K562 (cell line): Measurements from ENCODE around the gene GBP5. TPM values are rescaled to one million over a fixed set of nuclear protein-coding genes. Genes with fewer than 3 reads are reported as not detected.
A peak's percentile ranks its signal among the peaks of the same experiment; 100 is the strongest.

Source experiments
- ATAC-seq: fragments of 200-7000 bp; cut with Tn5 transposase; 3 replicates; pipeline ENCODE4 v1.9.1; 2020; ENCODE audit warnings: moderate library complexity
- BruUV-seq: library from RNA; stranded (reverse); fragments of 400-500 nt; replicated peaks from 2 replicates; lab custom pipeline; 2021; lab: Mats Ljungman, UMichigan
- CTCF ChIA-PET: fragments of 300-600 bp; formaldehyde crosslinking; extraction: SDS; loops from one replicate; lab custom pipeline; 2021; ENCODE audit warnings: low intra/inter-chr PET ratio; lab: Yijun Ruan, JAX
- POLR2A ChIA-PET: fragments of 300-600, 350-650 bp; sonication (Branson Sonifier 250); formaldehyde crosslinking; extraction: SDS; loops from one replicate; lab custom pipeline; 2021; ENCODE audit warnings: antibody characterized with exemption, inconsistent platforms; lab: Yijun Ruan, JAX
- DNase-seq, 4 experiments: peaks; one replicate each; pipeline versions ENCODE4 v3.0.0 to v3.0.0-alpha.2; 2011 to 2018; ENCODE audit warnings: low spot score in 3 of 4, mixed read lengths in 3 of 4; ENCODE audit errors: extremely low read depth in 1 of 4
- FAIRE-seq: peaks from 2 replicates; lab custom pipeline; 2011; peaks lifted over from hg19 to GRCh38; lab: Jason Lieb, UNC
- H2AFZ ChIP-seq: 2 replicates; pipeline ENCODE4 v1.6.0; 2011; ENCODE audit warnings: low read depth, low read length, control low read depth, inconsistent platforms
- H3K27ac ChIP-seq: fragments of 200-600 bp; 3 replicates; pipeline ENCODE4 v1.8.0; 2011; ENCODE audit warnings: low read depth, mild to moderate bottlenecking, control low read depth, inconsistent platforms, low read length, moderate library complexity, mixed read lengths; ENCODE audit errors: extremely low read depth
- H3K27me3 ChIP-seq, 2 experiments: fragments of 300-600 bp in 1 of 2; 2 replicates in 1 of 2; 3 replicates in 1 of 2; pipeline versions ENCODE4 v1.6.0 to v1.8.0; 2011; ENCODE audit warnings: inconsistent platforms in 2 of 2, low read length in 2 of 2, mild to moderate bottlenecking in 1 of 2, mixed read lengths in 1 of 2, moderate library complexity in 1 of 2; ENCODE audit not compliant: control insufficient read depth in 2 of 2, insufficient read depth in 2 of 2
- H3K36me3 ChIP-seq: fragments of 300-600 bp; 3 replicates; pipeline ENCODE4 v1.8.0; 2011; ENCODE audit warnings: mild to moderate bottlenecking, low read length, inconsistent platforms; ENCODE audit not compliant: control insufficient read depth, insufficient read depth
- H3K4me1 ChIP-seq, 2 experiments: fragments of 200-600 bp in 1 of 2; replicated peaks in 1 of 2; 2 replicates in 1 of 2; 3 replicates in 1 of 2; pipeline versions ENCODE4 v1.5.1 to v1.8.0; 2011; ENCODE audit warnings: inconsistent platforms in 2 of 2, low read length in 2 of 2, mild to moderate bottlenecking in 1 of 2, mixed read lengths in 1 of 2, moderate library complexity in 1 of 2; ENCODE audit not compliant: control insufficient read depth in 2 of 2, insufficient read depth in 2 of 2
- H3K4me2 ChIP-seq: 2 replicates; pipeline ENCODE4 v1.6.1; 2011; ENCODE audit warnings: low read length, control low read depth, inconsistent platforms, mixed read lengths; ENCODE audit not compliant: insufficient read depth
- H3K4me3 ChIP-seq: fragments of 200-600 bp; sonication (generic), shearing (Covaris generic); 2 replicates; pipeline ENCODE4 v1.5.1; 2016; ENCODE audit warnings: control low read depth, inconsistent platforms
- H3K79me2 ChIP-seq: fragments of 200-600 bp; 3 replicates; pipeline ENCODE4 v1.8.0; 2011; ENCODE audit warnings: low read length, inconsistent platforms; ENCODE audit not compliant: control insufficient read depth, insufficient read depth
- H3K9ac ChIP-seq, 2 experiments: 2 replicates each; pipeline versions ENCODE4 v1.6.0 to v1.6.1; 2011; ENCODE audit warnings: low read depth in 2 of 2, low read length in 2 of 2, control low read depth in 1 of 2, inconsistent platforms in 1 of 2, mild to moderate bottlenecking in 1 of 2, mixed read lengths in 1 of 2; ENCODE audit not compliant: insufficient read depth in 1 of 2
- H3K9me1 ChIP-seq: one replicate; pipeline ENCODE4 v1.6.0; 2011; ENCODE audit warnings: inconsistent platforms, mild to moderate bottlenecking, low read length, moderate library complexity; ENCODE audit not compliant: control insufficient read depth, insufficient read depth
- H3K9me3 ChIP-seq: replicated peaks from 2 replicates; pipeline ENCODE4 v1.5.1; 2011; ENCODE audit warnings: low read depth, low read length, inconsistent platforms; ENCODE audit not compliant: control insufficient read depth, insufficient read depth
- H4K20me1 ChIP-seq: replicated peaks from 2 replicates; pipeline ENCODE4 v1.6.1; 2011; ENCODE audit warnings: low read length, inconsistent platforms, mixed read lengths; ENCODE audit not compliant: control insufficient read depth, insufficient read depth
- CCNT2 ChIP-seq: IDR thresholded peaks from 2 replicates; pipeline ENCODE4 v1.6.1; 2011; ENCODE audit warnings: borderline replicate concordance, low read depth, mild to moderate bottlenecking, moderate library complexity, mixed read lengths, low read length; ENCODE audit not compliant: insufficient read length; ENCODE audit errors: extremely low read depth
- FOXJ3 ChIP-seq: sonication (generic); formaldehyde crosslinking; IDR thresholded peaks from 2 replicates; pipeline ENCODE4 v1.4.0; 2020; ENCODE audit warnings: mild to moderate bottlenecking, missing genetic modification reagents
- HSF4 ChIP-seq: fragments of 250-450 bp; sonication (Bioruptor Pico); IDR thresholded peaks from 2 replicates; pipeline ENCODE4 v2.1.2; 2022; ENCODE audit warnings: mild to moderate bottlenecking, moderate library complexity, borderline replicate concordance
- SPI1 ChIP-seq: IDR thresholded peaks from 2 replicates; pipeline ENCODE4 v1.6.1; 2011; ENCODE audit warnings: low read depth, low read length, control low read depth, borderline replicate concordance
- ZNF512 ChIP-seq: IDR thresholded peaks from 2 replicates; pipeline ENCODE4 v1.6.1; 2016; ENCODE audit warnings: missing genetic modification characterization, missing compliant biosample characterization
- ZNF584 ChIP-seq: fragments of 200-800 bp; sonication (Bioruptor generic); IDR thresholded peaks from 2 replicates; pipeline ENCODE4 v1.6.1; 2016; ENCODE audit warnings: low read depth, mild to moderate bottlenecking, missing genetic modification characterization, missing compliant biosample characterization
- ZNF609 ChIP-seq: sonication (generic); formaldehyde crosslinking; IDR thresholded peaks from 2 replicates; pipeline ENCODE4 v1.8.1; 2023; ENCODE audit warnings: missing genetic modification reagents, mild to moderate bottlenecking, borderline replicate concordance
- WGBS: fragments of 100-300 bp; shearing (Covaris generic); methylation state at CpG from one replicate; pipeline ENCODE4 v1.1.6; 2016; ENCODE audit warnings: low coverage, mixed read lengths; ENCODE audit not compliant: insufficient coverage; ENCODE audit errors: missing lambda C conversion rate; 5-methylcytosine and 5-hydroxymethylcytosine counted together
- in situ Hi-C: fragments of 300-500 bp; cut with MboI; formaldehyde crosslinking; loops from 4 replicates; pipeline ENCODE4 v1.15.0; 2018; ENCODE audit warnings: inconsistent platforms, mixed read lengths
- intact Hi-C: fragments of 100-400 bp; cut with micrococcal nuclease; formaldehyde crosslinking; loops from 2 replicates; pipeline ENCODE4 v1.14.2; 2022
- polyA plus RNA-seq, 8 experiments: library from polyadenylated mRNA; depleted of rRNA in 4 of 8; stranded (reverse) in 5 of 8; unstranded in 3 of 8; fragments of >200 nt; fragmentation: Nextera tagmentation in 2 of 8; fragmentation: Illumina TruSeq in 1 of 8; extraction: Ambion mirVana in 2 of 8; extraction: Trizol in 1 of 8; gene quantifications; 2 replicates each; pipeline versions ENCODE4 v1.2.1 to v1.2.3, GENCODE V29; 2011 to 2014; ENCODE audit warnings: inconsistent platforms in 1 of 8, missing spikeins in 1 of 8
- total RNA-seq, 7 experiments: library from RNA; depleted of rRNA in 6 of 7; stranded (reverse); fragments of >200 nt in 6 of 7; fragmentation: Illumina TruSeq in 2 of 7; extraction: Trizol in 2 of 7; gene quantifications; 2 replicates each; pipeline versions ENCODE4 v1.2.1 to v1.2.3, GENCODE V29; 2011 to 2021; ENCODE audit warnings: low replicate concordance in 1 of 7

GBP5 gene
- total and polyA plus RNA-seq, 9 of the 15 experiments (the other 6 are each of a cell fraction or from before 2014, with no cell fraction given) = 0.23 to 0.91 (median 0.57) TPM

DNA sequence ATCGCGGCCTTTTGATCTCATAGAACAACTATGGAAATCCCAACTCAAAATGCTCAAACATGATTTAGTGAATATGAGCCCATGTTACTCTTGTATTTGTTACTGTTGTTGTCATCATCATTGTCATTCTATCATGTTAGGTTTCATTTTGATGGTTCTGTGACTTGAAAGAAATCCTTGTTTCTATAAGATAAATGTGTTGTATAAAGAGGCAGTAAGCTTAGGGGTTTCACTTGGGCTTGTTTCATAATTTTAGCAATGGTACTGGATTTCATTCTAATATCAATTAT is 15.3 kb upstream of the GBP5 start:
- Histone ChIP-seq H3K4me2 (no peak overlapping the region), H3K27ac (no peak overlapping the region), H2AFZ (no peak overlapping the region), H3K9me3 (no peaks in the 10 kb centered on the region), H4K20me1 (no peaks in the 10 kb centered on the region), H3K79me2 (no peaks in the 10 kb centered on the region), H3K4me3 (no peak overlapping the region), H3K27me3 (no peaks in the 10 kb centered on the region), H3K36me3 (no peaks in the 10 kb centered on the region), H3K4me1 (no peaks in the 10 kb centered on the region), H3K9ac (no peak overlapping the region), H3K9me1 (no peaks in the 10 kb centered on the region)
- WGBS = 0% methylated on average over 2 of the region's 2 CpGs
- intact Hi-C loops (no loop called here), in situ Hi-C loops (no loop called here)
- DNase-seq (no peak), FAIRE-seq (peak; percentile 23), ATAC-seq (no peak)
- ChIA-PET POLR2A (no interaction called here), CTCF (no interaction called here)
- no TSS peak for BruUV-seq
- TF ChIP-seq FOXJ3 (CRISPR knock-in tag) = no peak
- no peak for TF ChIP-seq ZNF609 (CRISPR knock-in tag)
- TF ChIP-seq CCNT2 = no peak
- TF ChIP-seq HSF4 (CRISPR knock-in tag) = no peak
- TF ChIP-seq SPI1 = no peak
- TF ChIP-seq ZNF512 = no peak
- no peak for TF ChIP-seq ZNF584 (CRISPR knock-in tag)
